Right lung (tissue), 5 donors: ENCODE results near the gene RBBP4. TPM values are rescaled to one million over a fixed set of nuclear protein-coding genes. Genes with fewer than 3 reads are reported as not detected.
A peak's percentile ranks its signal among the peaks of the same experiment; 100 is the strongest.
"Not testable (repeated sequence)": the region's sequence is repeated elsewhere in the genome, so short reads cannot be mapped to it uniquely, and the experiment has no call there.

Experiments
- DNase-seq, 2 donors: peaks; one replicate each; pipeline ENCODE4 v3.0.0-alpha.2; 2013
- polyA plus RNA-seq, 5 donors: library from polyadenylated mRNA; unstranded; fragments of 120-200 nt; gene quantifications; one replicate each; pipeline versions ENCODE4 v1.2.1 to v1.2.3, GENCODE V29; 2013; ENCODE audit warnings: inconsistent platforms in 1 of 5, low replicate concordance in 1 of 5; ENCODE audit not compliant: insufficient read length in 5 of 5, insufficient read depth in 1 of 5

The RBBP4 gene
- polyA plus RNA-seq, 5 donors = 237 to 327 (median 302) TPM

DNA sequence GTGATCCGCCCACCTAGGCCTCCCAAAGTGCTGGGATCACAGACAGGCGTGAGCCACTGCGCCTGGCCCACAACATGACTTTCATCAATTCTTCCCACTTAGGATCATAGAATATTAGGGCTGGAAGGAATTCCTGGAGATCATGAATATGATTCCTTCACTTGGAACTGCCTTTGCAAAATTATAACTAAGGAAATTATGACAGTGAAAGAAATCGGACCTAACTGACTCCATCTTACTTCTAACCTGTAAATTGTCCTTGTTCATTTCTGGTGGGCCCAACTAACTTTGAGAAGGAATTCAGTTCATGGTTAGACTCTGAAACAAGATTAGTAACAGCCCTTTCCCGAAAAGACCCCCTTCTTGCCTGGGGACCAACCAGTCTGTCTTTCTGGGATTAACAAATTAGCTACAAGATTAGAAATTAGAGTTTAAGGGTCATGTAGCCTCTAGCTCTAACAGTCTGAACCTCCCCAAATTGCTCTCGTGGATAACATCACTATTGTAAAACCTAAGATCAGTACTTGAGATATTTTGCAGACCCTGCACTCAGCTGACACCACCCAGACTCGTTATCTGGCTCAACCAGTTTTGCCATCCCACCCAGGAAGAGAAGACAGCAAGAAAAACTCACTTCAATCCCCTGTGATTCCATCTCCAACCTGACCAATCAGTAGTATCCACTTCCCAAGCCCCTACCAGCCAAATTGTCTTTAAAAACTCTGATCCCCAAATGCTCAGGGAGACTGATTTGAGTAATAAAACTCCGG, 15.3 kb upstream of the RBBP4 start:
- DNase-seq = no peak

DNA sequence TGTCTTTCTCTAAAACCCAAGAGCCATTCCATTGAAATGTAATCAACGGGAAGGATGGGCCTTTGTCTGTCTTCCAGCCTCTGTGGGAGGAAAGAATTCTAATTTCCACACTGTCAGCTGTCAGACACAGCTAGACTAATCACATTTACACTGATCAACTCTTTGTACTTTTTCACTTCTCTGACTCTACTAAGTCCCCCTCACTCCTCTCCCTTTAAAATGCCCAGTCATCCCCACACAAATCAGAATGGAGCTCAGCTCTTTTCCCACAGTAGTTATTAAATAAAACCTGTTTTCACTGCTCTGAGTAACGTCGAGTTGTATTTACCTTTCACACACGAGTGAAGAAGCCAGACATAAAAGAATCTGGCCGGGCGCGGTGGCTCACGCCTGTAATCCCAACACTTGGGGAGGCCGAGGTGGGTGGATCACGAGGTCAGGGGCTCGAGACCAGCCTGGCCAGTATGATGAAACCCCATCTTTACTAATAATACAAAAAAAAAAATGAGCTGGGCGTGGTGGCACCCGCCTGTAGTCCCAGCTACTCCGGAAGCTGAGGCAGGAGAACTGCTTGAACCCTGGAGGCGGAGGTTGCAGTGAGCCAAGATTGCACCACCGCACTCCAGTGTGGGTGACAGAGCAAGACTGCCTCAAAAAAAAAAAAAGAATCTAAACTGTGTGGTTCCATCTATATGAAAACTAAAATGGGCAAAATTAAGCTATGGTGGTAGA, 13.9 kb upstream of the RBBP4 start:
- DNase-seq = no peak

DNA sequence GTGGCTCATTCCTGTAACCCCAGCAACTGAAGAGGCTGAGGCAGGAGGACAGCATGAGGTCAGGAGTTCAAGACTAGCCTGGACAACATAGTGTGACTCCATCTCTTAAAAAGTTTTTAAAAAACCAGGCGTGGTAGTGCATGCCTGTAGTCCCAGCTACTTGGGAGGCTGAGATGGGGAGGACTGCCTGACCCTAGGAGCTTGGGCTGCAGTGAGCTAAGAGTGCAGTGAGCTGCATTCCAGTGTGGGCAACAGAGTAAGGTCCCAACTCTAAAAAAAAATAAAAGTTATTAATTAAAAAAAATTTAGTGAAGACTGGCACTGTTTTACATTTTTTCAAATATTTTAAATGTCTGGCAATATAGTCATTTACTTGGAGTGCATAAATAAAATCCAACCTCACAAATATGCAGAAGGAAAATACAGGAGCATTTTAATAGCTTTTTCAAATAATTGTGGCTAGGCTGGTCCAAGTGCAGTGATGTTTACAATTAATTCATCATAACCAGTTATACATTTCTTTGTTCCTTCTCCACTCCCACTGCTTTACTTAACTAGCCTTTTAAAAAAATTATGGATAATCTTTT, 11.4 kb upstream of the RBBP4 start:
- no peak for DNase-seq

DNA sequence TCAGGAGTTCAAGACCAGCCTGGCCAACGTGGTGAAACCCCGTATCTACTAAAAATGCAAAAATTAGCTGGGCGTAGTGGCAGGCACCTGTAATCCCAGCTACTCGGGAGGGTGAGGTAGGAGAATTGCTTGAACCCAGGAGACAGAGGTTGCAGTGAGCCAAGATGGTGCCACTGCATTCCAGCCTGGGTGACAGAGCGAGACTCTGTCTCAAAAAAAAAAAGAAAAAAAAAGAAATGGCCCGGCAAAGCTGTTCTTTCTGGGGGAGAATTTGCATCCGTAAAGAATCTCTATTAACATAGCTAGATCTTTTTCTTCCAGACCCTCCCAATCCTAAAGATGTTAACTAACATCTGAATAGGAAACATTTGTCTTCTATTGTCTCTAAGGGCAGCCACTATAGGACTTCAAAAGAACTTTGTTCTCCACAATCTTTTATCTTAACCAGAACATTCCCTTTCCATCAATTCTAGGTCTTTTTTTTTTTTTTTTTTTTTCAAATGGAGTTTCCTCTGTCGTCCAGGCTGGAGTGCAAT, 8.6 kb upstream of the RBBP4 start:
- DNase-seq = not testable (repeated sequence)

DNA sequence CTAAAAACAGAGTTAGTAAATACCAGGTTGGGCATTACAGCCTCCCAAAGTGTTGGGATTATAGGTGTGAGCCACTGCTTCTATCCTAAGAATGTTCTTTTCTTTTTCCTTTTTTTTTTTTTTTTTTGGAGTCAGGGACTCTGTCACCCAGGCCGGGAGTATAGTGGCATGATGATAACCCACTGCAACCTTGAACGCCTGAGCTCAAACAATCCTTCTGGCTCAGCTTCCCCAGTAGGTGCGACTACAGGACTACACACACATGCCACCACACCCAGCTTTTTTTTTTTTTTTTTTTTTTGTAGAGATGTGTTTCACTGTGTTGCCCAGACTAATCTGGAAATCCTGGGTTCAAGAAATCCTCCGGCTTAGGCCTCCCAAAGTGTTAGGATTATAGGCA, 6.6 kb upstream of the RBBP4 start:
- DNase-seq = no peak

DNA sequence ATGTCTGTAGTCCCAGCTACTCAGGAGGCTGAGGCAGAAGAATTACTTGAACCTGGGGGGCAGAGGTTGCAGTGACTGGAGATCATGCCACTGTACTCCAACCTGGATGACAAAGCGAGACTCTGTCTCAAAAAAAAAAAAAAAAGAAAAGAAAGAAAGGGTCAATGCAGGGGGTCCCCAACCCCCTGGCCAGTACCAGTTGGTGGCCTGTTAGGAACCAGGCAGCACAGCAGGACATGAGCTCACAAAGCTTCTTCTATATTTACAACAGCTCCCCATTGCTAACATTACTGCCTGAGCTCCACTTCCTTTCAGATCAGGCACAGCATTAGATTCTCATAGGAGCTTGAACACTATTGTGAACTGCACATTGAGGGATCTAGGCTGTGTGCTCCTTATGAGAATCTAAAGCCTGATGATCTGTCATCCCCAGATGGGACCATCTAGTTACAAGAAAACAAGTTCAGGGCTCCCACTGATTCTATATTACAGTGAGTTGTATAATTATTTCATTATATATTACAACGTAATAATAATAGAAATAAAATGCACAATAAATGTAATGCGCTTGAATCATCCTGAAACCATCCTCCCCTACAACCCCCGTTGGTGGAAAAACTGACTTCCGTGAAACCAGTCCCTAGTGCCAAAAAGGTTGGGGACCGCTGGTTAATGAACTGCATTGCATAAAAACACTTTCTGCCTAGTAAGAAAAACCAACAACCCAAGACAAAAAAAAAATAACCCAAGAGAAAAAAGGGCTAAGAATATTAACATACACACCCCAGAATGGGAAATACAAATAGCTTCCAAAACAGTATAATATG, 3.5 kb upstream of the RBBP4 start:
- no peak for DNase-seq

DNA sequence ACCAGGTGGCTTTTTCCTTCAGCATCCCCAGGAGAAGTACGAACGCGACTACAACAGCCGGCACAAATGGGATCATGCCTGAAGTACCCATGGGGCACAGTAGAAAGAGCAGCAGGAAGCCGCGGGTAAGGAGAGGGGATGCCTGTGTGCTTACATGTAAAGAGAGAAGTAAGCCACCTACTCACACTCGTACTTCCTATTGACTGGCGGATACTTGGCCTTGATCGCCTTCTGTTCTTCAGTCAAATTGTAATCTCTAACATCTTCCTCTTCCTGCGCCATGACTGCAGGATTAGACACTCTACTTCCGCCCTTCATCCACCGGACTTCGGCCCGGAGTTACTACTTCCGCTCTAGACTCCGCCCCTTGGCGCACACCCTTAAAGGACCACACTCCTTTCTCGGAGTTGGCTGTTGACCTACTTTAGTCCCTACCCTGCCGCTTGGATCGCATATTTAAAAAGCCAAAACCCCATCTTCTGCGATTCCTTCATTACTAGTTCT, 708 bp upstream of the RBBP4 start, which contains the start of gene ZBTB8OS:
ZBTB8OS (minus strand) TSS at position 303 of the 504 bp plus-strand sequence; CDS start at position 282, 21 bp downstream.
- peak; percentile 90 to 93 for DNase-seq

DNA sequence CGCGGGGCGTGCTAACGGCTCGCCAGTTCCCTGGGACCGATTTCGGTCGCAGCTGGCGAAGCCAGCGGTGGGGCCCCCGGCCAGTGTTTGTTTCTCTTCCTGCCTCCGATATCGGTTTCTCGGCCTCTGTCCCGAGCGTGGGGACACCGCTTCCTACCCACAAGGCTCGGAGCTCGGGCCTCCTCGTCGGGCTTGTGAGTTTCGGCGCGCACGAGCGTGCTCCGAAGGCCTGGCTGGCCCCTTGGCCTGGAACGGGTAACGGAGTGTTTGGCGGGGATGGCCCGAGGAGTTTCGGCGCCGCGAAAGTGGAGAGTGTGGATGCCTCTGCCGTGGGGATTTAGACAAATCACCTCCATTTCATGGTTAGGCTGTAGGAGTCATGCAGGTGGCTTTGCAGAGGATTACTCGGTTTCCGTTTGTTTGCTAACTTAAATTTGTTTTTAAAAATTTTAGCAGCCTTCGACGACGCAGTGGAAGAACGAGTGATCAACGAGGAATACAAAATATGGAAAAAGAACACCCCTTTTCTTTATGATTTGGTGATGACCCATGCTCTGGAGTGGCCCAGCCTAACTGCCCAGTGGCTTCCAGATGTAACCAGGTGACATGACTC, 559 bp downstream of the RBBP4 start:
- DNase-seq = no peak

DNA sequence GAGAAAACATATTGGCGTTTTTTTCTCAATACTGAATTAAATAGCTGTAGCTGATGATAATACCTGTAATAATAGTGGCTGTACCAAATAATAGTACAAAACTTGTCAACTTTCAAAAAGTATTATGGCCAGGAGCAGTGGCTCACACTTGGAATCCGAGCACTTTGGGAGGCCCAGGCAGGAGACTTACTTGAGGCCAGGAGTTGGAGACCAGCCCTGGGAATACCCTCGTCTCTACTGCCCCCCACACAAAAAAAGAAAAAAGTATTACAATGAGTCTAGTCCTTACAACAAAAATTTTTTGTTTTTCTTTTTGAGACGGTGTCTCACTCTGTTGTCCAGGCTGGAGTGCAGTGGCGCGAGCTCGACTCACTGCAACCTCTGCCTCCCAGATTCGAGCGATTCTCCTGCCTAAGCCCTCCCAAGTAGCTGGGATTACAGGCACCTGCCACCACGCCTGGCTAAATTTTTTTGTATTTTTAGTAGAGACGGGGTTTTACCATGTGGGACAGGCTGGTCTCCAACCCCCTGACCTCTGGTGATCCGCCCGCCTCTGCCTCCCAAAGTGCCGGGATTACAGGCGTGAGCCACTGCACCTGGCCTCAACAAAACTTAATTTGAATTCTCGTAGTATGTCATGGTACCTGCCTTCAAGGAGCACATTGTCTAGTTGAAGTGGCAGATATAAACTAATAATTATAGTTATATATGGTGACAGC, 1.4 kb downstream of the RBBP4 start:
- DNase-seq = no peak

DNA sequence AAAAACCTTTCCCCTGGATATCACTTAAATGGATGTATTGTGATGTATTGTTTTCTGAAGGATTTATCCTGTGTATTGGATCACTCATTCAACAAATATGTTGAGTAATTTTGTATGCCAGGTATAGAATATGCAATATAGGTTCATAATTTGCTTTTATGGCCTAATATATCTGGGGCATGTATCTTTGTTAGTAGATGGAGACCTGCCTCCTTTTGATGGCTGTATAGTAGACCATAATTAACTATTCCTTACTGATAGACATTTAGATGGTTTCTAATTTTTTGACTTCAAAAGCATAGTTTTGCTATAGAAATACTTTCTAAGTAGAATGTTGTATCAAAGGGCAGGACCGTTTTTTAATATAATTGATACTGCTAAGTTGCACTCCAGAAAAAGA, 8.6 kb downstream of the RBBP4 start:
- DNase-seq = no peak

DNA sequence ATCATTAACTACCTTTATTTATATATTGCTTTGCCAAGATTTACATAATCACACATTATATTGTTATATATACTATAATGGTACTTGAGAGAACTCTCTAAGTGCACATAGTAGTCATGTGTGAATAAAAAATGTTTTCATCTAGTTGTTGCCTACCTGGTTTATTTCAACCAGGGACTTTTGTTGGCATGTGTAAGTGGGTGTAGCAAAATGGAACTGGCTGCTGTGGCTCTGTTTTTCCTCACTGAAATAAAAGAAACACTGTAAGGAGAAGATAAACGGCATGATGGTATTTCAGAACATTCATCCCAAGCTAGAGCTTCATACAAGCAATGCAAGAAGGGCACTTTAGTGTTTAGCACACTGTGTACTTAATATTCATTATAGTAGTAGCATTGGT, 14.9 kb downstream of the RBBP4 start:
- DNase-seq = no peak

DNA sequence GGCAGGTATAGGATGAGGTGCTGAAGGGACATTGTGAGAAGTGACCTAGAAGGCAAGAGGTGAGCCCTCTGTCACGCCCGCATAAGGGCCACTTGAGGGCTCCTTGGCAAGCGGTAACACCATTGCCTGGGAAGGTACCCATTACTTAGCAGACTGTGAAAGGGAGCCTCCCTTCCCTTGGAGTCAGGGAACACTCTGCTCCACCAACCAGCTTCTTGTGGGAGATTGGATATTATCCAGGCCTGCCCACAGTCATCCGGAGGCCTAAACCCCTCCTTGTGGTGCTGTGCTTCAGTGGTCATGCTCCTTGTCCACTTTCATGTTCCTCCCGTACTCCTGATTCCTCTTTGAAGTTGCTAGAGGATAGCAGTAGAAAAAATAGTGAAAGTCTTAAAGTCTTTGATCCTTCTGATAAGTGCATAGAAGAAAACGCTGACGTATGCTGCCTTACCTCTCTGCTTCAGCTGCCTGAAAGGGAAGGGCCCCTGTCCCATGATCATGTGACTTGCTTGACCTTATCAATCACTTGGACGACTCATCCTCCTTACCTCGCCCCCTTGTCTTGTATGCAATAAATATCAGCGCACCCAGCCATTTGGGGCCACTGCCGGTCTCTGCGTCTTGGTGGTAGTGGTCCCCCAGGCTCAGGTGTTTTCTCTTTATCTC, 16.0 kb downstream of the RBBP4 start:
- no peak for DNase-seq

DNA sequence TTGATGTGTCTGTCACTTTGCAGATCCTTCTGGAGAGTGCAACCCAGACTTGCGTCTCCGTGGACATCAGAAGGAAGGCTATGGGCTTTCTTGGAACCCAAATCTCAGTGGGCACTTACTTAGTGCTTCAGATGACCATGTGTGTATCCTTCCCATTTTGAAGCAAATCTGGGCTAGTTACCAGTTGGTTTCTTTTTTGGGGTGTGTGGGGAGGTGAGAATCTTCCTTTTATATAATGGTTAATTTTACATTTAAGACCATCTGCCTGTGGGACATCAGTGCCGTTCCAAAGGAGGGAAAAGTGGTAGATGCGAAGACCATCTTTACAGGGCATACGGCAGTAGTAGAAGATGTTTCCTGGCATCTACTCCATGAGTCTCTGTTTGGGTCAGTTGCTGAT, 17.7 kb downstream of the RBBP4 start:
- DNase-seq = not testable (repeated sequence)

DNA sequence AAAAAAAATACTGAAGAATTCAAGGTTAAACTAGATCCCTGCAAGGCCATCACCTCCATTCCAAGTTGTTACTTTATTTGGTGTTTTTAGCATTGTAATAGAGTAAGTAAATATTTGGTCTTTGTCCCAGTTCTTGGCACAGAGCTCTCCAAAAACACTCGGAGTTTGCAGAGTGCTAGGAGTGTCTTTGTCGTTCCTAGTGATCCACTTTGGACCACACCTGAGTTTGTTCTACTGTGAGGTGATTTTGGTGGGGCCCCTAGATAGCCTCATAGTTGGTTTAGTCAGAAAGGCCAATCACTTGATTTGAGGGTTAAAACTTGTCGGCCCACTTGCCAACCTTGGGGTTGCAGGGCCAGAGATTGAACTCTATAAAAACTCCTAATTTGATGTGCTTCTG, 25.9 kb downstream of the RBBP4 start:
- no peak for DNase-seq

DNA sequence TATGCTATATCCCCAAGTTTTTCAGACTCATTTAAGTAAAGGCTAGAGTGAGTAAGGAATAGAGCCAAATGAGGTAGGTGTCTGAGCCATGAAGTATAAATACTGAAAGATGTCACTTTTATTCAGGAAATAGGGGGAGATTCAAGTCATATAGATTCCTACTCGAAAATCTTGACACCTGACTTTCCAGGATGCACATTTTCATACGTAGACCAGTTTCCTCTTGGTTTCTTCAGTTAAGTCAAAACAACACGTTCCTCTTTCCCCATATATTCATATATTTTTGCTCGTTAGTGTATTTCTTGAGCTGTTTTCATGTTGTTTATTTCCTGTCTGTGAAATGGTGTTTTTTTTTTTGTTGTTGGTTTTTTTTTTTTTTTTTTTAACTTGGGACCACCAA, 29.0 kb downstream of the RBBP4 start:
- not testable (repeated sequence) for DNase-seq

DNA sequence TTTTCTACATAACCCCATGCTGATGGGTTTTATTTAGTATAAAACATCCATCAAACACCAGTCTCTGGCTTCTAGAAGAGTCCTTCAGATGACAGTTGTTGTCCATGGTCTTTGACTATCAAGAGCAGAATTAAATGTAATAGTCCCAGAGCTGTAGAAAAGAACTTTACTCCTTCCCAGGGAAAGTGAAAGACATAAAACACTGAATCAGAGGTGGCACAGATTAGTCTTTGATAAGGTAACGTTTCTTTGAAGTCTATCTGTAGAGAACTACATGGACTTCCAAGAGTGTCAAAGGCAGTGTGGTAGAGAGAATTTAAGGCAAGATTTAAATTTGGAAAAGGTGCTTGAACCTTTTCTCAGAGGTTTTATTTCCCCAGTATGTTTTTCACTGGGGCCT, 29.6 kb downstream of the RBBP4 start:
- no peak for DNase-seq

DNA sequence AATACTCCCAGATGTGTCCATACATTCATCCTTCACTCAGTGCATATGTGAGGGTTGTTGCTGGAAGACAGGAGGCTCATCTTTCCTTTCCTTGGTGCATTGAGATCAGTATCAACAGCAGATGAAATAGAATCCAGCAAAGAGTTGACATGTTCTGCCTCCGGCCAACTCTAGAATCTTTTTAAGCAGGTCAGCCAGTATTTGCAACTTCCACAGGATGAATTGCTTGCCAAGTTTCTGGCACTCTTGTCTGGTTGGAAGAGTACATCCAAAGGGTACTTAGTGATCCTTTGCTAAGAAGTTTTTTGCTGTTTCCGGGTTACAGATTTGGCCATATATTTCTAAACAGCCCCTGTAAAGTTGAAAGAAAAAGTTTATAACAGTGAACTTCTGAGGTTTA, 30.5 kb downstream of the RBBP4 start:
- DNase-seq = peak in 1 of 2 donors; percentile 36

DNA sequence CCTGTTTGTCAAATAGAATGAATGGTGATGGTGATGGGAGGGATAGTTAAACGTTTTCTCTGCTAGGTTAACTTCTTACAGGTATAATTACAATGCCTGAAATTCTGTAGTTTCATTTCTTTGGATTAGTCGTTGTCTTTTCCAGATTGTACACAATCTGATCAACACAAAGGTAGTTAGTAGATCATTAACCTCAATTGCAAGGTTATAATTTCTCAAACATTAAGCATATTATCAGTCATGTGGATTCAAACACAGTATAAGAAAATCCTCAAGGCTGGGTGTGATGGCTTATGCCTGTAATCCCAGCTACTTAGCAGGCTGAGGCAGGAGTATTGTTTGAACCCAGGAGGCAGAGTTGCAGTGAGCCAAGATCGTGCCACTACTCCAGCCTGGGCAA, 31.0 kb downstream of the RBBP4 start:
- DNase-seq = no peak

DNA sequence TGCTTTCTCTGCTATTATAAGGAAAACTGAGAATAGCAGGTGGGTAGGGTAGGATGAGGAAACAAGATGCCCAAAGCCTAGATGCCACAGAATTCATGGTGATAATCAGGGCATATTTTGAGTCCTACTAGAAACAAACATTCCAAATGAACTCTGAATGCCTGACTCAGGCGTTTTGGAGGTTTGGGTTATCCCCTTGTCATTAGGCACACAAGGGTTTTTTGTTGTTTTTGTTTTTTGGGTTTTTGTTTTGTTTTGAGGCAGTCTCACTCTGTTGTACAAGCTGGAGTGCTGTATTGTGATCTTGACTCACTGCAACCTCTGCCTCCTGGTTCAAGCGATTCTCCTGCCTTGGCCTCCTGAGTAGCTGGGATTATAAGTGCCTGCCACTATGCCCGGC, 32.4 kb downstream of the RBBP4 start:
- DNase-seq = no peak
